CD14-positive monocyte (primary cell): ENCODE data around the gene PFDN5. TPM values are rescaled to one million over a fixed set of nuclear protein-coding genes. Genes with fewer than 3 reads are reported as not detected.

Experiments
- DNase-seq, 3 donors: peaks; one replicate each; pipeline ENCODE4 v3.0.0-alpha.2; 2011 to 2022
- H2AFZ ChIP-seq: 2 replicates; pipeline ENCODE4 v1.6.0; 2012; ENCODE audit warnings: mild to moderate bottlenecking, low read depth, low read length, inconsistent platforms; ENCODE audit not compliant: insufficient read depth, poor library complexity, severe bottlenecking
- H3K27ac ChIP-seq, 2 donors: 1 replicate in 1 of 2; 2 replicates in 1 of 2; pipeline ENCODE4 v1.5.1; 2012 to 2013; ENCODE audit warnings: low read length in 2 of 2, control low read depth in 1 of 2, inconsistent platforms in 1 of 2, low read depth in 1 of 2, mild to moderate bottlenecking in 1 of 2
- H3K27me3 ChIP-seq, 2 donors: one replicate each; pipeline versions ENCODE4 v1.6.0 to v1.6.1; 2011 to 2013; ENCODE audit warnings: low read length in 2 of 2; ENCODE audit not compliant: control insufficient read depth in 2 of 2, insufficient read depth in 2 of 2
- H3K36me3 ChIP-seq, 2 donors: replicated peaks in 1 of 2; 1 replicate in 1 of 2; 2 replicates in 1 of 2; pipeline versions ENCODE4 v1.5.1 to v1.6.1; 2012 to 2013; ENCODE audit warnings: low read length in 2 of 2, control low read depth in 1 of 2, inconsistent platforms in 1 of 2, mild to moderate bottlenecking in 1 of 2; ENCODE audit not compliant: insufficient read depth in 2 of 2, control insufficient read depth in 1 of 2
- H3K4me1 ChIP-seq, 2 donors: 1 replicate in 1 of 2; 2 replicates in 1 of 2; pipeline versions ENCODE4 v1.5.1 to v1.6.1; 2012 to 2013; ENCODE audit warnings: low read length in 2 of 2, control low read depth in 1 of 2, inconsistent platforms in 1 of 2, mild to moderate bottlenecking in 1 of 2, moderate library complexity in 1 of 2; ENCODE audit not compliant: insufficient read depth in 2 of 2, control insufficient read depth in 1 of 2
- H3K4me2 ChIP-seq: replicated peaks from 2 replicates; pipeline ENCODE3; 2012; ENCODE audit warnings: low read length, moderate library complexity, mild to moderate bottlenecking; ENCODE audit not compliant: poor library complexity, severe bottlenecking; ENCODE audit errors: extremely low read depth
- H3K4me3 ChIP-seq, 3 experiments: fragments of 200-600 bp in 1 of 3; sonication (generic) in 1 of 3; replicated peaks in 1 of 3; 1 replicate in 2 of 3; 2 replicates in 1 of 3; pipeline ENCODE4 v1.5.1; 2011 to 2013; ENCODE audit warnings: low read length in 3 of 3, mild to moderate bottlenecking in 3 of 3, control low read depth in 2 of 3, low read depth in 2 of 3, inconsistent platforms in 1 of 3, moderate library complexity in 1 of 3
- H3K79me2 ChIP-seq: 2 replicates; pipeline ENCODE4 v1.6.0; 2012; ENCODE audit warnings: mild to moderate bottlenecking, control low read depth, inconsistent platforms, low read length, moderate library complexity; ENCODE audit not compliant: insufficient read depth
- H3K9ac ChIP-seq: 2 replicates; pipeline ENCODE4 v1.6.0; 2017; ENCODE audit warnings: low read length, mild to moderate bottlenecking; ENCODE audit not compliant: insufficient read depth, poor library complexity, severe bottlenecking
- H3K9me3 ChIP-seq, 2 donors: replicated peaks in 1 of 2; 1 replicate in 1 of 2; 2 replicates in 1 of 2; pipeline versions ENCODE4 v1.5.1 to v1.6.1; 2012 to 2013; ENCODE audit warnings: low read length in 2 of 2, control low read depth in 1 of 2; ENCODE audit not compliant: control insufficient read depth in 1 of 2, insufficient read depth in 1 of 2
- H4K20me1 ChIP-seq: 2 replicates; pipeline ENCODE4 v1.6.0; 2012; ENCODE audit warnings: mild to moderate bottlenecking, low read length, control low read depth, moderate library complexity; ENCODE audit not compliant: insufficient read depth
- H3K27ac Mint-ChIP-seq, 7 donors: one replicate each; pipeline ENCODE4 v1.8.0; 2020; ENCODE audit warnings: mild to moderate bottlenecking in 7 of 7, mixed read lengths in 7 of 7, moderate library complexity in 6 of 7, inconsistent platforms in 2 of 7
- H3K27me3 Mint-ChIP-seq, 3 donors: one replicate each; pipeline ENCODE4 v1.8.0; 2021 to 2022; ENCODE audit warnings: low read depth in 3 of 3, mild to moderate bottlenecking in 3 of 3, mixed read lengths in 3 of 3, moderate library complexity in 3 of 3, inconsistent platforms in 1 of 3
- H3K36me3 Mint-ChIP-seq, 2 donors: one replicate each; pipeline ENCODE4 v1.8.0; 2020; ENCODE audit warnings: mixed read lengths in 2 of 2, inconsistent platforms in 1 of 2, mild to moderate bottlenecking in 1 of 2
- H3K4me1 Mint-ChIP-seq: one replicate; pipeline ENCODE4 v1.8.0; 2020; ENCODE audit warnings: mild to moderate bottlenecking, mixed read lengths
- H3K4me3 Mint-ChIP-seq, 2 donors: one replicate each; pipeline ENCODE4 v1.8.0; 2020; ENCODE audit warnings: mild to moderate bottlenecking in 2 of 2, mixed read lengths in 2 of 2, moderate library complexity in 1 of 2
- H3K9me3 Mint-ChIP-seq, 7 donors: one replicate each; pipeline ENCODE4 v1.8.0; 2020 to 2022; ENCODE audit warnings: mixed read lengths in 7 of 7, mild to moderate bottlenecking in 6 of 7, moderate library complexity in 6 of 7, inconsistent platforms in 2 of 7
- CTCF ChIP-seq: fragments of 200-600 bp; IDR thresholded peaks from one replicate; pipeline ENCODE4 v1.8.0; 2022; ENCODE audit warnings: antibody characterized with exemption, mild to moderate bottlenecking
- WGBS: methylation state at CpG from one replicate; pipeline ENCODE4 v1.1.5; 2013; ENCODE audit warnings: missing lambda C conversion rate; ENCODE audit not compliant: insufficient coverage; 5-methylcytosine and 5-hydroxymethylcytosine counted together
- intact Hi-C, 2 donors: fragments of 100-400 bp; cut with micrococcal nuclease; formaldehyde crosslinking; loops; one replicate each; pipeline versions ENCODE4 v1.15.0 to v1.15.1; 2023
- polyA plus RNA-seq, 3 donors: library from polyadenylated mRNA; depleted of rRNA in 1 of 3; unstranded in 2 of 3; stranded (reverse) in 1 of 3; fragments of 300-500 nt in 2 of 3; fragments of >200 nt in 1 of 3; fragmentation: Illumina TruSeq in 2 of 3; gene quantifications; 1 replicate in 2 of 3; 2 replicates in 1 of 3; pipeline ENCODE4 v1.2.3, GENCODE V29; 2012 to 2021

The PFDN5 gene
- polyA plus RNA-seq, 3 donors: 1,474 to 2,196 (median 1,751) TPM

GRCh38 chr12:53267999-53268629, 27.2 kb upstream of the PFDN5 start, which contains the start of gene ESPL1:
Gene ESPL1, plus strand, starts transcription at chr12:53268299. Its CDS starts 468 bp downstream, at chr12:53268767.
- Histone ChIP-seq H3K27ac (peak within 1 kb of the TSS; percentile 49 to 84), H3K36me3 (no peaks in the 10 kb centered on the region), H3K4me1 (peaks cover 29 to 34% of the 10 kb centered on the region in 2 donors), H3K27me3 (no peaks in the 10 kb centered on the region), H4K20me1 (no peaks in the 10 kb centered on the region), H3K79me2 (peaks cover 34% of the 10 kb centered on the region), H3K9me3 (no peaks in the 10 kb centered on the region), H3K9ac (peak within 1 kb of the TSS; percentile 70), H3K4me2 (peak within 1 kb of the TSS; percentile 93), H2AFZ (peak within 1 kb of the TSS; percentile 86), H3K4me3 (peak within 1 kb of the TSS; percentile 72 to 96 (median 85))
- Mint-ChIP-seq H3K9me3 (no peaks in the 10 kb centered on the region), H3K36me3 (peaks cover 4 to 29% of the 10 kb centered on the region in 2 donors), H3K4me3 (peak within 1 kb of the TSS; percentile 98 to 99), H3K27me3 (no peaks in the 10 kb centered on the region), H3K27ac (peak within 1 kb of the TSS; percentile 87 to 97 (median 92)), H3K4me1 (peaks cover 38% of the 10 kb centered on the region)
- WGBS: 0% methylated on average over 42 of the region's 58 CpGs
- TF ChIP-seq CTCF: no peak
- peak; percentile 52 to 80 (median 55) for DNase-seq
- intact Hi-C loops: loop anchor here in 1 of 2 donors (5.0 kb wide), 1 partner anchor 46 kb away; no protein-coding TSS in a partner anchor

GRCh38 chr12:53268630-53269562, 26.4 kb upstream of the PFDN5 start:
- H3K36me3 ChIP-seq: peaks cover 0 to under 1% of the 10 kb centered on the region in 2 donors
- peak overlapping the region; percentile 72 to 96 (median 85) for H3K4me3 ChIP-seq
- Mint-ChIP-seq H3K9me3 (no peaks in the 10 kb centered on the region), H3K36me3 (peaks cover 4 to 34% of the 10 kb centered on the region in 2 donors), H3K4me1 (peaks cover 38% of the 10 kb centered on the region), H3K4me3 (peak overlapping the region; percentile 98 to 99), H3K27me3 (no peaks in the 10 kb centered on the region), H3K27ac (peak overlapping the region in 6 of 7 donors; percentile 87 to 97 (median 92))
- H4K20me1 ChIP-seq: no peaks in the 10 kb centered on the region
- H3K9ac ChIP-seq: peak overlapping the region; percentile 70
- 85% methylated on average over 15 of the region's 20 CpGs for WGBS
- no peak for TF ChIP-seq CTCF
- DNase-seq: no peak
- peak overlapping the region; percentile 93 for H3K4me2 ChIP-seq
- H3K4me1 ChIP-seq: peaks cover 29 to 34% of the 10 kb centered on the region in 2 donors
- H3K27me3 ChIP-seq: no peaks in the 10 kb centered on the region
- H3K9me3 ChIP-seq: no peaks in the 10 kb centered on the region
- peaks cover 34% of the 10 kb centered on the region for H3K79me2 ChIP-seq
- H2AFZ ChIP-seq: peak overlapping the region; percentile 86
- intact Hi-C loops: loop anchor here in 1 of 2 donors (5.0 kb wide), 1 partner anchor 47 kb away; no protein-coding TSS in a partner anchor
- peak overlapping the region in 1 of 2 donors; percentile 84 for H3K27ac ChIP-seq
